H1 (cell line): Measurements from ENCODE around the gene ALKAL2. TPM values are rescaled to one million over a fixed set of nuclear protein-coding genes. Genes with fewer than 3 reads are reported as not detected.

Source experiments
- CTCF ChIA-PET: fragments of 300-600 bp; sonication (Branson Sonifier 250); formaldehyde crosslinking; loops from one replicate; lab custom pipeline; 2021; ENCODE audit not compliant: partially characterized antibody; lab: Charles Lee
- POLR2A ChIA-PET: fragments of 300-600 bp; sonication (Branson Sonifier 250); formaldehyde crosslinking; loops from one replicate; lab custom pipeline; 2021; ENCODE audit warnings: inconsistent platforms; ENCODE audit not compliant: partially characterized antibody; lab: Charles Lee
- DNase-seq, 2 experiments: peaks; one replicate each; pipeline versions ENCODE4 v3.0.0 to v3.0.0-alpha.2; 2010 to 2022; ENCODE audit warnings: low spot score in 2 of 2, low read depth in 1 of 2, mixed read lengths in 1 of 2
- FAIRE-seq: peaks from 2 replicates; lab custom pipeline; 2011; peaks lifted over from hg19 to GRCh38; lab: Jason Lieb, UNC
- H2AFZ ChIP-seq: 2 replicates; pipeline ENCODE4 v1.8.1; 2012; ENCODE audit warnings: low read length, inconsistent platforms
- H2AK5ac ChIP-seq: 2 replicates; pipeline ENCODE4 v1.6.1; 2013; ENCODE audit warnings: low read depth, low read length
- H2BK120ac ChIP-seq: replicated peaks from 2 replicates; pipeline ENCODE3; 2013; ENCODE audit warnings: low read depth, low read length, inconsistent platforms
- H2BK12ac ChIP-seq: 2 replicates; pipeline ENCODE4 v1.6.1; 2013; ENCODE audit warnings: low read depth, low read length
- H2BK15ac ChIP-seq: 2 replicates; pipeline ENCODE4 v1.6.1; 2013; ENCODE audit warnings: low read length
- H2BK20ac ChIP-seq: 2 replicates; pipeline ENCODE4 v1.6.1; 2013; ENCODE audit warnings: low read length
- H2BK5ac ChIP-seq: 2 replicates; pipeline ENCODE4 v1.6.1; 2013; ENCODE audit warnings: low read depth, low read length
- H3K14ac ChIP-seq: 2 replicates; pipeline ENCODE4 v1.6.1; 2013; ENCODE audit warnings: inconsistent platforms; ENCODE audit not compliant: insufficient read length
- H3K18ac ChIP-seq: 2 replicates; pipeline ENCODE4 v1.6.1; 2013; ENCODE audit warnings: low read length; ENCODE audit errors: extremely low read depth
- H3K23ac ChIP-seq: 2 replicates; pipeline ENCODE4 v1.6.1; 2013; ENCODE audit warnings: inconsistent platforms; ENCODE audit not compliant: insufficient read length
- H3K23me2 ChIP-seq: 2 replicates; pipeline ENCODE4 v1.6.1; 2013; ENCODE audit warnings: low read depth, low read length
- H3K27ac ChIP-seq: 2 replicates; pipeline ENCODE4 v1.6.1; 2011; ENCODE audit warnings: low read depth, low read length, inconsistent platforms
- H3K27me3 ChIP-seq, 4 experiments: replicated peaks in 1 of 4; 1 replicate in 1 of 4; 2 replicates in 3 of 4; pipeline versions ENCODE4 v1.6.1 to v1.8.1; 2011 to 2013; ENCODE audit warnings: low read length in 3 of 4, mild to moderate bottlenecking in 3 of 4, inconsistent platforms in 2 of 4, mixed read lengths in 2 of 4, moderate library complexity in 1 of 4; ENCODE audit not compliant: control insufficient read depth in 3 of 4, insufficient read depth in 3 of 4; ENCODE audit errors: extremely low read depth in 1 of 4
- H3K36me3 ChIP-seq, 4 experiments: 2 replicates each; pipeline versions ENCODE4 v1.6.1 to v1.8.1; 2011 to 2013; ENCODE audit warnings: mild to moderate bottlenecking in 4 of 4, low read length in 3 of 4, moderate library complexity in 2 of 4, control low read depth in 1 of 4, inconsistent platforms in 1 of 4; ENCODE audit not compliant: insufficient read depth in 4 of 4, control insufficient read depth in 2 of 4
- H3K4ac ChIP-seq: replicated peaks from 2 replicates; pipeline ENCODE3; 2013; ENCODE audit warnings: low read length, low read depth, mixed read lengths, inconsistent platforms; ENCODE audit not compliant: insufficient read length
- H3K4me1 ChIP-seq, 4 experiments: replicated peaks in 1 of 4; 1 replicate in 1 of 4; 2 replicates in 3 of 4; pipeline versions ENCODE4 v1.6.1 to v1.8.1; 2011 to 2013; ENCODE audit warnings: low read length in 3 of 4, inconsistent platforms in 2 of 4, mixed read lengths in 1 of 4; ENCODE audit not compliant: insufficient read depth in 4 of 4, control insufficient read depth in 3 of 4
- H3K4me2 ChIP-seq, 2 experiments: 2 replicates each; pipeline versions ENCODE4 v1.6.1 to v1.8.1; 2011 to 2013; ENCODE audit warnings: low read depth in 2 of 2, low read length in 2 of 2, control low read depth in 1 of 2, inconsistent platforms in 1 of 2, mild to moderate bottlenecking in 1 of 2; ENCODE audit not compliant: insufficient read depth in 1 of 2
- H3K4me3 ChIP-seq, 4 experiments: fragments of 200-600, 300-600 bp in 1 of 4; sonication (generic), shearing (Covaris generic), sonication (Bioruptor Twin) in 1 of 4; 2 replicates each; pipeline versions ENCODE4 v1.5.1 to v1.8.1; 2011 to 2016; ENCODE audit warnings: low read length in 4 of 4, low read depth in 3 of 4, control low read depth in 2 of 4, inconsistent platforms in 2 of 4, mild to moderate bottlenecking in 2 of 4, mixed read lengths in 1 of 4, moderate library complexity in 1 of 4; ENCODE audit not compliant: insufficient read depth in 2 of 4; ENCODE audit errors: extremely low read depth in 1 of 4
- H3K56ac ChIP-seq: replicated peaks from 2 replicates; pipeline ENCODE3; 2013; ENCODE audit warnings: low read depth, mild to moderate bottlenecking, mixed read lengths, low read length, inconsistent platforms; ENCODE audit not compliant: insufficient read length
- H3K79me1 ChIP-seq: 2 replicates; pipeline ENCODE4 v1.6.1; 2013; ENCODE audit warnings: low read depth, low read length, control low read depth
- H3K79me2 ChIP-seq, 2 experiments: 2 replicates each; pipeline versions ENCODE4 v1.6.1 to v1.8.1; 2012 to 2013; ENCODE audit warnings: low read length in 2 of 2, mild to moderate bottlenecking in 2 of 2, inconsistent platforms in 1 of 2; ENCODE audit not compliant: insufficient read depth in 2 of 2, control insufficient read depth in 1 of 2
- H3K9ac ChIP-seq, 4 experiments: replicated peaks in 1 of 4; 1 replicate in 1 of 4; 2 replicates in 3 of 4; pipeline versions ENCODE4 v1.6.1 to v1.8.1; 2011 to 2013; ENCODE audit warnings: low read depth in 3 of 4, low read length in 3 of 4, control low read depth in 2 of 4, mild to moderate bottlenecking in 2 of 4, moderate library complexity in 2 of 4, inconsistent platforms in 1 of 4; ENCODE audit errors: extremely low read depth in 1 of 4
- H3K9me3 ChIP-seq, 2 experiments: 2 replicates each; pipeline versions ENCODE4 v1.6.1 to v1.8.1; 2012 to 2013; ENCODE audit warnings: mild to moderate bottlenecking in 2 of 2, moderate library complexity in 2 of 2, control low read depth in 1 of 2, inconsistent platforms in 1 of 2, low read depth in 1 of 2, low read length in 1 of 2, mixed read lengths in 1 of 2; ENCODE audit not compliant: insufficient read depth in 2 of 2
- H4K20me1 ChIP-seq, 2 experiments: replicated peaks in 1 of 2; 2 replicates each; pipeline versions ENCODE3 to v1.8.1; 2011 to 2013; ENCODE audit warnings: inconsistent platforms in 2 of 2, low read length in 2 of 2, mild to moderate bottlenecking in 1 of 2; ENCODE audit not compliant: insufficient read depth in 2 of 2, control insufficient read depth in 1 of 2
- H4K5ac ChIP-seq: 2 replicates; pipeline ENCODE4 v1.6.1; 2013; ENCODE audit warnings: low read length, low read depth, mixed read lengths, inconsistent platforms; ENCODE audit not compliant: insufficient read length
- H4K8ac ChIP-seq: 2 replicates; pipeline ENCODE4 v1.8.0; 2013; ENCODE audit warnings: mild to moderate bottlenecking, moderate library complexity, low read length, inconsistent platforms; ENCODE audit not compliant: insufficient read depth; ENCODE audit errors: extremely low read depth
- H4K91ac ChIP-seq: replicated peaks from 2 replicates; pipeline ENCODE3; 2013; ENCODE audit warnings: low read length, mixed read lengths, inconsistent platforms; ENCODE audit not compliant: insufficient read length
- CEBPB ChIP-seq: IDR thresholded peaks from 2 replicates; pipeline ENCODE4 v1.6.1; 2012; ENCODE audit warnings: low read depth, low read length
- CREB1 ChIP-seq: IDR thresholded peaks from 2 replicates; pipeline ENCODE4 v1.6.1; 2012; ENCODE audit warnings: inconsistent platforms
- JUN ChIP-seq: IDR thresholded peaks from 2 replicates; pipeline ENCODE4 v1.6.1; 2011; ENCODE audit warnings: low read depth, mild to moderate bottlenecking, improper control_type of control experiment, low read length
- KDM1A ChIP-seq: fragments of 200-600, 300-600 bp; sonication (generic); IDR thresholded peaks from 2 replicates; pipeline ENCODE4 v1.7.1; 2016; ENCODE audit warnings: mild to moderate bottlenecking, low read length, borderline replicate concordance
- KDM5A ChIP-seq: fragments of 200-600 bp; IDR thresholded peaks from 2 replicates; pipeline ENCODE4 v1.7.1; 2012; ENCODE audit warnings: mild to moderate bottlenecking, low read length, inconsistent platforms, mixed read lengths
- SAP30 ChIP-seq: fragments of 300-600 bp; sonication (generic); IDR thresholded peaks from 2 replicates; pipeline ENCODE4 v1.7.1; 2012; ENCODE audit warnings: low read length, moderate library complexity, mild to moderate bottlenecking, inconsistent platforms; ENCODE audit not compliant: insufficient read depth, insufficient replicate concordance
- SP2 ChIP-seq: IDR thresholded peaks from 2 replicates; pipeline ENCODE4 v1.6.1; 2012; ENCODE audit warnings: mild to moderate bottlenecking, low read length, inconsistent platforms
- TAF7 ChIP-seq: optimal IDR thresholded peaks from 2 replicates; pipeline ENCODE3; 2011; ENCODE audit warnings: low read depth, mild to moderate bottlenecking, inconsistent platforms, low read length, moderate library complexity, borderline replicate concordance
- WGBS, 2 experiments: shearing (Covaris generic) in 1 of 2; methylation state at CpG; one replicate each; pipeline versions ENCODE4 v1.1.6 to v1.1.7; 2013 to 2015; ENCODE audit warnings: low lambda C conversion rate in 2 of 2, mixed read lengths in 2 of 2, inconsistent platforms in 1 of 2, low coverage in 1 of 2, missing lambda C conversion rate in 1 of 2; ENCODE audit not compliant: insufficient replicate concordance in 2 of 2, insufficient coverage in 1 of 2, insufficient read length in 1 of 2; ENCODE audit errors: extremely low coverage in 1 of 2, missing lambda C conversion rate in 1 of 2; 5-methylcytosine and 5-hydroxymethylcytosine counted together
- polyA plus RNA-seq, 7 experiments: library from polyadenylated mRNA; depleted of rRNA in 3 of 7; stranded (reverse) in 5 of 7; unstranded in 2 of 7; fragments of >200 nt in 5 of 7; fragments of 200-250 nt in 2 of 7; gene quantifications; 1 replicate in 5 of 7; 2 replicates in 1 of 7; 4 replicates in 1 of 7; pipeline versions ENCODE4 v1.2.1 to v1.2.3, GENCODE V29; 2011 to 2013; ENCODE audit warnings: missing spikeins in 2 of 7, mixed read lengths in 2 of 7
- total RNA-seq: library from RNA; stranded (reverse); fragmentation: NEBNext Ultra II Directional; extraction: Animal tissue kit (Norgen Biotek cat#: 25700); gene quantifications from 2 replicates; pipeline ENCODE4 v1.2.1, GENCODE V29; 2021

ALKAL2 gene
- total and polyA plus RNA-seq, 2 of the 8 experiments (the other 6 are each of a cell fraction or from before 2014, with no cell fraction given), result 4.6 to 11.5 TPM

DNA sequence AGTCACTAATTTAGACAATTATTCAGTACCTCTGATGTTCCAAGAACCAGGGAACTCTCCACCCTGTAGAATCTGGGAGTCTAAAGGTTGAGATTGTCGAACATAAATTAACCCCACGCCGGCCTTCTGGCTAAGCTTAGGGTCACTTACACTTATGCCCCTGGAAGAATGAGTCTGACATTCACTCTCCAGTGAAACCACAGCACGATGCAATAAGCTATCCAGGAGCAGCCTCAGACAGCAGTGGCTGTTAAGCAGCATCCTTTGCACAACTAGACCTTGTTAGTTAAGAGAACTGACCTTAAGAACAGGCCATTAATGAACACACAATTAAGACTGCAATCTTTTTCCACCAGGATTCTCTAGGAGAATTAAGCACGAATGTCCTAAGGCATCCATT lies 49.0 kb downstream of the ALKAL2 start:
- Histone ChIP-seq H3K4ac (no peak overlapping the region), H3K79me1 (no peaks in the 10 kb centered on the region; the same call in 1 of the 2 replicates), H3K23ac (no peak overlapping the region), H3K4me3 (no peak overlapping the region), H3K36me3 (peaks cover 0 to 10% (median 4%) of the 10 kb centered on the region in 4 experiments; a peak in 3 of 8 replicates), H3K23me2 (no peaks in the 10 kb centered on the region; the same call in 1 of the 2 replicates), H4K91ac (no peak overlapping the region), H3K56ac (no peak overlapping the region), H3K4me1 (peaks cover 0 to 3% (median under 1%) of the 10 kb centered on the region in 4 experiments; a peak in 1 of 7 replicates), H2BK15ac (no peak overlapping the region), H3K14ac (no peak overlapping the region), H2AK5ac (no peak overlapping the region), H3K27me3 (no peaks in the 10 kb centered on the region), H3K27ac (no peak overlapping the region), H3K9me3 (no peaks in the 10 kb centered on the region), H4K8ac (no peak overlapping the region), H2BK5ac (no peak overlapping the region), H4K5ac (no peak overlapping the region), H2AFZ (no peak overlapping the region), H2BK120ac (no peak overlapping the region), H3K9ac (no peak overlapping the region), H3K79me2 (no peaks in the 10 kb centered on the region), H4K20me1 (peaks cover 0 to 2% of the 10 kb centered on the region in 2 experiments), H3K18ac (no peak overlapping the region), H3K4me2 (no peak overlapping the region), H2BK12ac (no peak overlapping the region), H2BK20ac (no peak overlapping the region)
- 91% methylated on average over 5 of the region's 5 CpGs; no CpG with 5 or more reads in 1 of the 2 experiments for WGBS, 2 experiments
- ChIA-PET POLR2A (no interaction called here), CTCF (interaction anchor here (5.4 kb wide), 1 partner anchor 10 kb away, joined by 38 read pairs; no protein-coding TSS in a partner anchor)
- FAIRE-seq (no peak), DNase-seq (no peak)
- TF ChIP-seq KDM1A (no peak), KDM5A (no peak), CEBPB (no peak), TAF7 (no peak), CREB1 (no peak), JUN (no peak), SAP30 (no peak), SP2 (no peak)
